OCI-LY1 (cell line): ENCODE measurements around the gene TMC7.
"Not testable (repeated sequence)": the region's sequence is repeated elsewhere in the genome, so short reads cannot be mapped to it uniquely, and the experiment has no call there.

Source experiments
- H2AFZ ChIP-seq: fragments of 200-600 bp; sonication (generic), shearing (Covaris generic); 2 replicates; pipeline ENCODE4 v1.6.0; 2014; ENCODE audit warnings: antibody characterized with exemption, mild to moderate bottlenecking, low read length
- H3F3A ChIP-seq: fragments of 200-600 bp; sonication (generic), shearing (Covaris generic); 2 replicates; pipeline ENCODE4 v1.6.0; 2014; ENCODE audit warnings: mild to moderate bottlenecking, antibody characterized with exemption, low read length, moderate library complexity; ENCODE audit not compliant: insufficient read depth
- H3K27ac ChIP-seq: fragments of 200-600 bp; sonication (generic); 2 replicates; pipeline ENCODE4 v1.5.1; 2014; ENCODE audit warnings: low read length, mixed run types, mild to moderate bottlenecking, low read depth; ENCODE audit not compliant: poor library complexity, severe bottlenecking
- H3K27me3 ChIP-seq: fragments of 200-600 bp; sonication (generic); 2 replicates; pipeline ENCODE4 v1.6.0; 2014; ENCODE audit warnings: antibody characterized with exemption, mild to moderate bottlenecking, low read length, moderate library complexity; ENCODE audit not compliant: insufficient read depth
- H3K36me3 ChIP-seq: fragments of 200-600 bp; sonication (generic); 2 replicates; pipeline ENCODE4 v1.6.1; 2014; ENCODE audit warnings: mild to moderate bottlenecking, antibody characterized with exemption, low read length, moderate library complexity, mixed read lengths; ENCODE audit not compliant: insufficient read depth
- H3K4me1 ChIP-seq: fragments of 200-600 bp; sonication (generic); 2 replicates; pipeline ENCODE4 v1.5.1; 2014; ENCODE audit warnings: mild to moderate bottlenecking, low read length, moderate library complexity; ENCODE audit not compliant: insufficient read depth, severe bottlenecking
- H3K4me2 ChIP-seq: fragments of 200-600 bp; sonication (generic), shearing (Covaris generic); 2 replicates; pipeline ENCODE4 v1.6.1; 2014; ENCODE audit warnings: low read length
- H3K4me3 ChIP-seq: fragments of 200-600 bp; sonication (generic); 2 replicates; pipeline ENCODE4 v1.5.1; 2014; ENCODE audit warnings: low read length, low read depth, mild to moderate bottlenecking, mixed read lengths; ENCODE audit not compliant: poor library complexity, severe bottlenecking
- H3K79me2 ChIP-seq: fragments of 200-600 bp; shearing (Covaris generic); 2 replicates; pipeline ENCODE4 v1.6.1; 2016; ENCODE audit warnings: mixed run types, low read length, mixed read lengths; ENCODE audit not compliant: insufficient read depth
- H3K9ac ChIP-seq: fragments of 200-600 bp; sonication (generic), shearing (Covaris generic); 2 replicates; pipeline ENCODE4 v1.6.1; 2014; ENCODE audit warnings: mild to moderate bottlenecking, low read length, mixed read lengths
- H3K9me2 ChIP-seq: fragments of 200-600 bp; sonication (generic), shearing (Covaris generic); 2 replicates; pipeline ENCODE4 v1.6.1; 2014; ENCODE audit warnings: low read depth, mild to moderate bottlenecking, low read length, mixed read lengths
- H3K9me3 ChIP-seq: fragments of 200-600 bp; shearing (Covaris generic); 2 replicates; pipeline ENCODE4 v1.6.1; 2014; ENCODE audit warnings: low read length, mixed read lengths
- H4K20me1 ChIP-seq: fragments of 200-600 bp; sonication (generic), shearing (Covaris generic); 2 replicates; pipeline ENCODE4 v1.6.0; 2016; ENCODE audit warnings: mild to moderate bottlenecking, low read length; ENCODE audit not compliant: insufficient read depth
- EZH2 ChIP-seq: fragments of 200-600 bp; sonication (generic), shearing (Covaris generic); IDR thresholded peaks from 2 replicates; pipeline ENCODE4 v1.8.0; 2017; ENCODE audit warnings: borderline replicate concordance, mixed run types, mild to moderate bottlenecking, antibody characterized with exemption, low read length, moderate library complexity, mixed read lengths
- TF ChIP-seq, protein P1 (sequence below): fragments of 200-600 bp; sonication (generic), shearing (Covaris generic); IDR thresholded peaks from 2 replicates; pipeline ENCODE4 v1.5.1; 2017; ENCODE audit warnings: mild to moderate bottlenecking, antibody characterized with exemption, low read length, moderate library complexity, mixed read lengths

Gene TMC7

DNA sequence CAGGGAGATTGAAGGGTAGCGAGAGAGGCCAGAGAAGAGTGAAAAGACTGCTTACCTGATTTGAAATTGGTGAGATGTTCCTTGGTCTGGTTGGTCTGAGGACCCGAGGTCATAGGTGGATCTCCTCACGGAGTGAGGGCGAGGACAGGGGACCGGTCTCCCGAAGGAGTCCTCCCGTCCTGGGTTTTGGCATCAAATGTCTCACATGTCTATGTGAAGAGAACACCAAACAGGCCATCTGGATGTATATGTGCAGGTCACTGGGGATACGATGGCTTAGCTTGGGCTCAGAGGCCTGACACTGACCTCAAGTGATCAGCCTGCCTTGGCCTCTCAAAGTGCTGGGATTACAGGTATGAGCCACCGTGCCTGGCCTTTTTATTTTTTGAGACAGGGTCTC is 13.3 kb downstream of the TMC7 start:
- not testable (repeated sequence) for H3K9me2 ChIP-seq, H3K36me3 ChIP-seq, H3K4me1 ChIP-seq, H3K9me3 ChIP-seq, H3F3A ChIP-seq, H3K27ac ChIP-seq, H4K20me1 ChIP-seq, H3K27me3 ChIP-seq, H3K9ac ChIP-seq, H2AFZ ChIP-seq, H3K4me2 ChIP-seq, H3K79me2 ChIP-seq, H3K4me3 ChIP-seq

DNA sequence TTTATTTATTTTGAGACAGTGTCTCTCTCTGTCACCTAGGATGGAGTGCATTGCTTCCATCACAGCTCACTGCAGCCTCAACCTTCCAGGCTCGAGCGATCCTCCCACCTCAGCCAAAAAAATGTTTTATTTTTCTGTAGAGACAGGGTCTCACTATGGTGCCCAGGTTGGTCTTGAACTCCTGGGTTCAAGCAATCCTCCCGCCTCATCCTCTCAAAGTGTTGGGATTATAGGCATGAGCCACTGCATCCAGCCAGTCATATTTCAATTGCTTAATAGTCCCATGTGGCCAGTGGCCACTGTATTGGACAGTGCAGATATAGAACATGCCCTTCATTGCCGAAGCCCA is 15.3 kb downstream of the TMC7 start:
- no peaks in the 10 kb centered on the region for H3F3A ChIP-seq
- no peak overlapping the region for H3K4me2 ChIP-seq
- H3K4me1 ChIP-seq = no peaks in the 10 kb centered on the region
- H3K9ac ChIP-seq = no peak overlapping the region
- H2AFZ ChIP-seq = no peak overlapping the region
- H3K9me3 ChIP-seq = no peaks in the 10 kb centered on the region
- no peaks in the 10 kb centered on the region for H3K36me3 ChIP-seq
- TF ChIP-seq, protein P1, sequence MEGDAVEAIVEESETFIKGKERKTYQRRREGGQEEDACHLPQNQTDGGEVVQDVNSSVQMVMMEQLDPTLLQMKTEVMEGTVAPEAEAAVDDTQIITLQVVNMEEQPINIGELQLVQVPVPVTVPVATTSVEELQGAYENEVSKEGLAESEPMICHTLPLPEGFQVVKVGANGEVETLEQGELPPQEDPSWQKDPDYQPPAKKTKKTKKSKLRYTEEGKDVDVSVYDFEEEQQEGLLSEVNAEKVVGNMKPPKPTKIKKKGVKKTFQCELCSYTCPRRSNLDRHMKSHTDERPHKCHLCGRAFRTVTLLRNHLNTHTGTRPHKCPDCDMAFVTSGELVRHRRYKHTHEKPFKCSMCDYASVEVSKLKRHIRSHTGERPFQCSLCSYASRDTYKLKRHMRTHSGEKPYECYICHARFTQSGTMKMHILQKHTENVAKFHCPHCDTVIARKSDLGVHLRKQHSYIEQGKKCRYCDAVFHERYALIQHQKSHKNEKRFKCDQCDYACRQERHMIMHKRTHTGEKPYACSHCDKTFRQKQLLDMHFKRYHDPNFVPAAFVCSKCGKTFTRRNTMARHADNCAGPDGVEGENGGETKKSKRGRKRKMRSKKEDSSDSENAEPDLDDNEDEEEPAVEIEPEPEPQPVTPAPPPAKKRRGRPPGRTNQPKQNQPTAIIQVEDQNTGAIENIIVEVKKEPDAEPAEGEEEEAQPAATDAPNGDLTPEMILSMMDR = no peak
- no peak for TF ChIP-seq EZH2
- H3K79me2 ChIP-seq = no peaks in the 10 kb centered on the region
- H3K27me3 ChIP-seq = no peaks in the 10 kb centered on the region
- H3K4me3 ChIP-seq = no peak overlapping the region
- H3K27ac ChIP-seq = no peak overlapping the region
- H4K20me1 ChIP-seq = no peaks in the 10 kb centered on the region
- H3K9me2 ChIP-seq = no peaks in the 10 kb centered on the region

DNA sequence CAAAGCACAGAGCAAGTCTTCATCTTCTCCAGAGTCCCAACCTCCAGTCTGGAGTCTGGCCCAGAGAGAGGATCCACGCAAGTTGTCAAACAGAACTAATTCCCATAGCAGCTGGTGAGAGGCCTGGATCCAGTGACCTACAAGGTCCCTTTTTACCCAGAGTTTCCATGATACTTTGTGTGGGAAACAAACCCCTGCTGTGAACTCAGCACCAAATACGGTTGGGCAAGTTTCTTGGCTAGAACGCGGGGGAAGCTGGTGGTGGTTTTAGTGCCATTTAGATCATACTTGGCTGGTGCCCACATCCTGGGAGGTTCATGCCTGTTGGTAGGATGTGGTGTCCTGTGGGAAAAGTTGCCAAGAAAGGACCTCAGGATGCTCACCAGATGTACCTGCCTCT is 18.1 kb downstream of the TMC7 start:
- Histone ChIP-seq H3K9me3 (no peaks in the 10 kb centered on the region), H3K4me1 (no peaks in the 10 kb centered on the region), H3K4me3 (no peak overlapping the region), H3K27me3 (no peaks in the 10 kb centered on the region), H3F3A (no peaks in the 10 kb centered on the region), H3K27ac (no peak overlapping the region), H3K9ac (no peak overlapping the region), H3K36me3 (no peaks in the 10 kb centered on the region), H3K9me2 (no peaks in the 10 kb centered on the region), H4K20me1 (no peaks in the 10 kb centered on the region), H3K4me2 (no peak overlapping the region), H3K79me2 (no peaks in the 10 kb centered on the region), H2AFZ (no peak overlapping the region)
- TF ChIP-seq, protein P1 = no peak
- no peak for TF ChIP-seq EZH2

DNA sequence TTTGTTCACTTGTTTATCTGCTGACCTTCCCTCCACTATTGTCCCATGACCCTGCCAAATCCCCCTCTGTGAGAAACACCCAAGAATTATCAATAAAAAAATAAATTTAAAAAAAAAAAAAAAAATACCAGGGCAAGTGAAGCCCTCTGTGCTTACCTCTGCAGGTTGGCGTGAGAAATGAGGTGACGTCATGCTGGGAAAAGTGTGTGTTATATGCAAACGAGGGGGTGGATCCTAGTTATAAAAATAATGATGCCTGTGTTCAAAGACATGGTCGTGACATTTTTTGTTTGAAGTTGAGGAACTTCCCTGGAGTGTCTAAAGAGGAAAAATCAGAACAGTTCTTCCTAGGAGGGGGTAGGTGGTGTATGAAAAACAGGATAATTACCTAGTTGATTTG is 20.2 kb downstream of the TMC7 start:
- H3K27me3 ChIP-seq = no peaks in the 10 kb centered on the region
- no peak overlapping the region for H3K9ac ChIP-seq
- H3K27ac ChIP-seq = no peak overlapping the region
- no peak overlapping the region for H3K4me2 ChIP-seq
- H3K79me2 ChIP-seq = no peaks in the 10 kb centered on the region
- TF ChIP-seq, protein P1 = no peak
- TF ChIP-seq EZH2 = no peak
- no peaks in the 10 kb centered on the region for H3K4me1 ChIP-seq
- no peaks in the 10 kb centered on the region for H3K36me3 ChIP-seq
- no peaks in the 10 kb centered on the region for H3K9me3 ChIP-seq
- no peaks in the 10 kb centered on the region for H3K9me2 ChIP-seq
- no peaks in the 10 kb centered on the region for H3F3A ChIP-seq
- no peak overlapping the region for H3K4me3 ChIP-seq
- H4K20me1 ChIP-seq = no peaks in the 10 kb centered on the region
- no peak overlapping the region for H2AFZ ChIP-seq
